AG09309 (cell line): ENCODE measurements around the gene JAZF1.
A peak's percentile ranks its signal among the peaks of the same experiment; 100 is the strongest.

Experiments used
- DNase-seq: peaks from one replicate; pipeline ENCODE4 v3.0.0-alpha.2; 2010; ENCODE audit warnings: low read depth
- H3K4me3 ChIP-seq: 2 replicates; pipeline ENCODE4 v1.5.1; 2011; ENCODE audit warnings: mild to moderate bottlenecking, low read depth, low read length, moderate library complexity; ENCODE audit not compliant: control insufficient read depth
- TF ChIP-seq, protein P1 (sequence below): IDR thresholded peaks from 2 replicates; pipeline ENCODE4 v1.5.1; 2011; ENCODE audit warnings: mild to moderate bottlenecking, low read depth, low read length, inconsistent platforms; ENCODE audit not compliant: insufficient read depth, control insufficient read depth; ENCODE audit errors: missing control alignments

The JAZF1 gene

DNA sequence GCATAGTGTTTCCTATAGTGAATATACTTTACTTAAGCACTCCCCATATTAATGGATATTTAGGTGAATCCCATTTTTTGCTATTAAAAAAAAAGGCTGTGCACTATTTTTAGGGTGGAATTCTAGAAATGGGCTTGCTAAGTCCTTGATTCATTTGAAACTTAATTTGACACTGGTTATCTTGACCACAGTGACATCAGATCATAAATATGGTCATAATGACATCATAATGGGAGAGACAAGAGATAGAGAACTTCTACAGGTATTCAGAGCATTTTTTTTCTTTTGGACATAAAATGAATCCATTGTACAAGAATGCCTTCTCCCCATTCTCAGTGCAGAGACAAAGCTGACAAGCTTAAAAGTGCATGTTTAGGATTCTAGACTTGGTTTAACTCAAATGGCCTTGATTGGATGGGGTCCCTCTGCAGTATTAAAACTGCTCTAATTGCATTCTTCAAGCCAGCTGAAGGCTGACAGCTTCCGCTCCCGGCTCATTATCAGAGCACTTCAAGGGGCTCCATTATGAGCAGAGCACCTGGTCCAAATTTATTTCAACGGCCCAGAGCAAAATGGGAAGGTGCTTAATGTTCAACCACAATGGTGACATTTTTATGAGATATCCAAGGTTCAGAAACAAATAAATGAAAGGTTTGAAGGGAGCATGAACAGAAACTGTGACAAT lies 104.8 kb downstream of the JAZF1 start:
- DNase-seq, result no peak
- TF ChIP-seq, protein P1, sequence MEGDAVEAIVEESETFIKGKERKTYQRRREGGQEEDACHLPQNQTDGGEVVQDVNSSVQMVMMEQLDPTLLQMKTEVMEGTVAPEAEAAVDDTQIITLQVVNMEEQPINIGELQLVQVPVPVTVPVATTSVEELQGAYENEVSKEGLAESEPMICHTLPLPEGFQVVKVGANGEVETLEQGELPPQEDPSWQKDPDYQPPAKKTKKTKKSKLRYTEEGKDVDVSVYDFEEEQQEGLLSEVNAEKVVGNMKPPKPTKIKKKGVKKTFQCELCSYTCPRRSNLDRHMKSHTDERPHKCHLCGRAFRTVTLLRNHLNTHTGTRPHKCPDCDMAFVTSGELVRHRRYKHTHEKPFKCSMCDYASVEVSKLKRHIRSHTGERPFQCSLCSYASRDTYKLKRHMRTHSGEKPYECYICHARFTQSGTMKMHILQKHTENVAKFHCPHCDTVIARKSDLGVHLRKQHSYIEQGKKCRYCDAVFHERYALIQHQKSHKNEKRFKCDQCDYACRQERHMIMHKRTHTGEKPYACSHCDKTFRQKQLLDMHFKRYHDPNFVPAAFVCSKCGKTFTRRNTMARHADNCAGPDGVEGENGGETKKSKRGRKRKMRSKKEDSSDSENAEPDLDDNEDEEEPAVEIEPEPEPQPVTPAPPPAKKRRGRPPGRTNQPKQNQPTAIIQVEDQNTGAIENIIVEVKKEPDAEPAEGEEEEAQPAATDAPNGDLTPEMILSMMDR, result no peak
- no peak overlapping the region for H3K4me3 ChIP-seq

DNA sequence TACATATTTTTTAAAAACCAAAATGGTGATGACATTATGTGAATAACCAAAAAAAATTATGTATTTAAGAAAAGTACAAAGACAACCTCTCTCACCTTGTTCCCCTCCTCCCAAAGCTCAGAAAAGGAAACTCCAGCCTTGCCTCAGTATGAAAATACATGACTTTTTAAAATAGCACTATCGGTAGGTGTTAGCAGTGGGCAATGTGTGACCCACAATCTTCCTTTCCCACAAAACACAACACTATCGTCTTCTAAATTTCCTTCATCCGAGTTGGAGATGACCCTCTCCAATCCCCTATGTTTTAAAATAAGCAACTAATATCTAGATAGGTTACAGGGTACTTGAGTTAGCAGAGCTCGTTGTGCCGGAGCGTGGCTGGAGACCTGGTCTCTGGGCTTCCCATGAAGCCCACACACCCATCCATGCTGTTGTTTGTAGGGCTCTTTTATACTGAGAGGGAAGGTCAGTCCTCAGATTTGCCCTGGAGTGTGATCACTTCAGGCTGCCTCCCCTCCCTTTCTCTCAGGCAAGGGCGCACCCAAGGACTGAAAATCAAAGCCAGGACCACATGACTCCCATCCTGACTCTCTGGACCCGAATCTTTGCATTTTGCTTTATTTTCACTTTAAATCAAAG lies 107.6 kb downstream of the JAZF1 start:
- H3K4me3 ChIP-seq, result no peak overlapping the region
- TF ChIP-seq, protein P1, result no peak
- DNase-seq, result no peak

GRCh38 chr7:28071570-28071969 lies 109.0 kb downstream of the JAZF1 start:
- no peak for DNase-seq
- H3K4me3 ChIP-seq, result peak overlapping the region; percentile 13; the same call in 1 of the 2 replicates
- TF ChIP-seq, protein P1, result no peak

DNA sequence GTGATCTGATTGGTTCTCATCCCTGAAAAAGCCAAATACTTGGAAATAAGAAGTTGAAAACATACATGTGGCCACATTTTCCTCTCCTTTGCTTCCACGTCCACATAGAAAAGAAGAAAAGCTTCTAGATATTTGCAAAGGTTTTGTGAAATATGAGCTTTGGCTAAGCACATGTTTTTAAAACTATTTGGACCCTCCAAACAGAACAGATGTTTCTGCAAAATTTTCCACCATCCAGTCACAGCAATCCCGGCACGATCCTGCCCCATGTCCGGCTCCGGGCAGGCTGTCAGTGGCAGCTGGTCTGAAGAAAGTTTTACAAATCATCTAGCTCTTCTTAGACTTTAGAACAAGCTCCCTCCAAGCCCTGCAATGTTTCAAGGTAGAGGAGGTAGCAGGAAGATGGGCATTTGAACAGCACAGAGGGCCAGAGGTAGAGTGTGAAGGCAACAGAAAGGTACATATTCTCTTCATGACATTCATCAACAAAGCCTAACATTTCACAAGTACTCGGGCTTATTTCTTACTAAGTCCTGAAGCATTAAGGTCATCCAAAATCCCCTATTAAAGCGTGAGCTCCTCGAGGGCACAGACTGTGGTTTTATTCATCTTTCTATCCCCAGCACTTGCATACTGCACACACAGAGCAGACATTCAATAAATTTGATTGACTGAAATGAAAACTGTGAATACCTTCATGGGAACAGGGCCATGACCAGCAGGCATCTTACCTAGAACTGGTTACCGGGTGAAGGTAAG lies 110.1 kb downstream of the JAZF1 start:
- H3K4me3 ChIP-seq, result no peak overlapping the region
- TF ChIP-seq, protein P1, result no peak
- DNase-seq, result no peak

- no peak for DNase-seq
- H3K4me3 ChIP-seq, result no peak overlapping the region
- TF ChIP-seq, protein P1, result no peak
These were observed 110.8 kb downstream of the JAZF1 start for GRCh38 chr7:28069807-28070206.

DNA sequence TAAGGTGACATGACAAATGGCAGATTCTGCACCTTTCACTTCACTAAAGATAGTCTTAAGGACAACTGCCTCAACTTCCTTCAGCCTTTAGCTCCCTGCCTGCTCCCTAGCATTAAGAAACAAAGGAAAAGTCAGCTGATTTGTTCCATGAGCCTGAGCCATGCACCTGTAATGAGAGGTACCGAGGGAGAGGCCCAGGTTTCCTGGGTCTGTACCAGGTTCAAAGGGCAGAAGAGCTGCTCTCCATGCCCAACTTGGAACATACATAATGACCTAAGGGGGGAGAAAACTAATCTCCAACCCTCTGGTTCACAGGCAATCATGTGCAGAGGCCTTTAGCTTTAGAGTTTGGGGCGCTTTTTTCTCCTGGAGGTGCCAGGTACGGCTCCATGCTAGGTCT lies 111.2 kb downstream of the JAZF1 start:
- TF ChIP-seq, protein P1, result no peak
- H3K4me3 ChIP-seq, result no peak overlapping the region

More for the DNA sequence above, 111.2 kb downstream of the JAZF1 start:
- no peak for DNase-seq
